NT2/D1 (cell line): ENCODE results near the gene KRT85.

Experiments
- DNase-seq: peaks from one replicate; pipeline ENCODE4 v3.0.0-alpha.2; 2011; ENCODE audit warnings: low read depth, low spot score
- H3K27me3 ChIP-seq: 2 replicates; pipeline ENCODE4 v1.6.0; 2011; ENCODE audit warnings: mild to moderate bottlenecking; ENCODE audit not compliant: insufficient read length, insufficient read depth
- H3K36me3 ChIP-seq: 2 replicates; pipeline ENCODE4 v1.6.1; 2011; ENCODE audit warnings: mild to moderate bottlenecking, low read length, mixed read lengths; ENCODE audit not compliant: insufficient read depth, insufficient read length
- H3K4me1 ChIP-seq: 2 replicates; pipeline ENCODE4 v1.5.1; 2011; ENCODE audit not compliant: insufficient read depth, insufficient read length
- H3K4me3 ChIP-seq: 2 replicates; pipeline ENCODE4 v1.5.1; 2011; ENCODE audit warnings: low read depth; ENCODE audit not compliant: insufficient read length
- H3K9ac ChIP-seq: 2 replicates; pipeline ENCODE4 v1.6.0; 2011; ENCODE audit warnings: low read depth; ENCODE audit not compliant: insufficient read length
- H3K9me3 ChIP-seq: 2 replicates; pipeline ENCODE4 v1.5.1; 2011; ENCODE audit warnings: mild to moderate bottlenecking, low read length; ENCODE audit not compliant: insufficient read depth
- SUZ12 ChIP-seq: IDR thresholded peaks from 2 replicates; pipeline ENCODE4 v1.6.1; 2011; ENCODE audit not compliant: insufficient read length, insufficient read depth; ENCODE audit errors: extremely low read depth
- YY1 ChIP-seq: IDR thresholded peaks from 2 replicates; pipeline ENCODE4 v1.6.1; 2011; ENCODE audit not compliant: insufficient read length, insufficient read depth
- ZNF274 ChIP-seq: IDR thresholded peaks from 2 replicates; pipeline ENCODE4 v1.6.1; 2011; ENCODE audit warnings: mild to moderate bottlenecking, low read depth, low read length

KRT85 gene

DNA sequence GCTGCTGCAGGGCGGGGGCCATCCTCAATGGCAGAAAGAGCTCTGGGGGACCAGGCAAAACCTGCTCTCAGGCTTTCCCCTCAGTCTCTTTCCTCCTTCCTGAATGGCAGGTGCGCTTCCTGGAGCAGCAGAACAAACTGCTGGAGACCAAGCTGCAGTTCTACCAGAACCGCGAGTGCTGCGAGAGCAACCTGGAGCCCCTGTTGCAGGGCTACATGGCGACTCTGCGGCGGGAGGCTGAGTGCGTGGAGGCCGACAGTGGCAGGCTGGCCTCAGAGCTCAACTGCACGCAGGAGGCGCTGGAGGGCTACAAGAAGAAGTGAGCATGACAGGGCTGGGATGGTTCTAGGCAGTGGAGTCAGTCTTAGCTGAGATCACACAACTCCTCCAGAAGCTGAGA, 23.2 kb downstream of the KRT85 start:
- no peaks in the 10 kb centered on the region for H3K36me3 ChIP-seq
- H3K9ac ChIP-seq, result no peak overlapping the region
- no peak for DNase-seq
- H3K9me3 ChIP-seq, result peaks cover 12% of the 10 kb centered on the region; the same call in 1 of the 2 replicates
- TF ChIP-seq ZNF274, result no peak
- H3K27me3 ChIP-seq, result no peaks in the 10 kb centered on the region
- H3K4me1 ChIP-seq, result no peaks in the 10 kb centered on the region
- no peak overlapping the region for H3K4me3 ChIP-seq

DNA sequence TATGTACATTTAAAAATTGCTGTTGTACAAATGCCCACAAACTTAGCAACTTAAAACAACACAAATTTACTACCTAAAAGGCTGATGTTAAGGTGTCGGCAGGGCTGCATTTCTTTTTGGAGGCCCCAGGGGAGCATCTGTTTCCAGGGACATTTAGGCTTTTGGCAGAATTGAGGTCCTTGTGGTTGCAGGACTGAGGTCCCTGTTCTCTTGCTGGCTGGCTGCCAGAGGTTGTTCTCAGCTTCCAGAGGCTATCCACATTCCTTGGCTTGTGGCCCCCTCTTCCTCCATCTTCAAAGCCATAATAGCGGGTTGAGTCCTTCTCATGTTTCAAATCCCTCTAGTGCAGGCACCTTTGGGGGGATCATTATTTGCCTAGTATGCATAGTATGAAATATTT, 23.7 kb downstream of the KRT85 start:
- no peaks in the 10 kb centered on the region for H3K4me1 ChIP-seq
- no peak overlapping the region for H3K9ac ChIP-seq
- no peak for DNase-seq
- no peak overlapping the region for H3K4me3 ChIP-seq
- TF ChIP-seq SUZ12, result no peak
- H3K9me3 ChIP-seq, result peaks cover 12% of the 10 kb centered on the region; the same call in 1 of the 2 replicates
- no peaks in the 10 kb centered on the region for H3K36me3 ChIP-seq
- H3K27me3 ChIP-seq, result no peaks in the 10 kb centered on the region

DNA sequence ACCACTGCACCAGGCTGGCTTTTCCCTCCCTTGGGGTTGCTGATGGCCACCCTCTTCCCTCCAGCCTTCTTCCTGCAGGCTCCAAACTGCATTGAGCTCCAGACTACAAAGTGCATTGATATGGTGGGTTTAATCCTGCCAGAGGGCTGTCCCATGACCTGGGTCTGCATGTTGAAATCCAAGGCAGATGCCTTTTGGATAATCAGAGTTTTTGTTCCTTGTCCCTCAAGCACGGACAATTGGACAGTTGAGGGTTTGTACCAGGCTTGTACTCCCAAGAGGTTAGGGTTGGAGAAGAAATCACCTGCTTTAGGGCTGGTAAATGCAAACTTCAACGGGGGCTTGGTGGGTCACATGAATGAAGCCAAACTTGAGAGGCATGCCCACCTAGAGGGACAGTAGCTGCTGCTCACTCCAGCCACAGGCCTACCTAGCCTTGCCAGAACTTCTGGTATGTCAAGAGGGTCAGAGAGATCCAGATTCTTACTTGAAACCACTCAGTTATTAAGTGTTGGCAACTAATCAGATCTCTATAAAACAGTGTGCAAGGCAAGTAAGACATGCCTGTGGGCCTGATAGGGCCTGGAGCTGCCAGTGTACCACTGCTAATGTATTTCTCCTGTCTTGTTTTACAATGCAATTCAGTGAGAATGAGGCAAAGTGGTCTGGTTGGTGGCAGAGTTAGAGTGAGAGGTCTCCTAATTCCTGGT, 24.3 kb downstream of the KRT85 start:
- no peaks in the 10 kb centered on the region for H3K36me3 ChIP-seq
- H3K9me3 ChIP-seq, result peaks cover 12% of the 10 kb centered on the region; the same call in 1 of the 2 replicates
- no peak overlapping the region for H3K9ac ChIP-seq
- TF ChIP-seq ZNF274, result no peak
- no peak for DNase-seq
- no peaks in the 10 kb centered on the region for H3K27me3 ChIP-seq
- no peak overlapping the region for H3K4me3 ChIP-seq
- H3K4me1 ChIP-seq, result no peaks in the 10 kb centered on the region

DNA sequence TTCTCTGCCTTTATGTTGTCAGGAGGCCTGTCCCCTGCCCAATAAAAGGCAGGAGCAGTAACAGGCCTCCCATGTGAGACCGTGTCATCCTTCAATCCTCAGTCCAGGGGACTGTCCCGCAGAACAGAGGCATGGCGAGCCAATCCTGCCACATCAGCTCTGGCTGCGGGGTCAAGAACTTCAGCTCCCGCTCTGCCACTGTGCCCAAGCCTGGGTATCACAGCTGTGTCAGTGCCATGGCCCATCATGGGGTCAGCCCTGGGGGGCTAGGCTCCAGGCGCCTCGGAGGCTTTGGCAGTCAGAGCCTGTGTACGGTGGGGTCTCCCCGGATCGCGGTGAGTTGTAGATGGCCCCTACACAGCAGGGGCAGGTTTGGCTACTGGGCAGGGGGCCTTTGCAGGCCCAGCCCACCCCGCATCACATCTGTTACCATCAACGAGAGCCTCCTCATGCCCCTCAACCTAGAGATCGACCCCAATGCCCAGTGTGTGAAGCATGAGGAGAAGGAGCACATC, 26.2 kb downstream of the KRT85 start:
- TF ChIP-seq ZNF274, result no peak
- no peak for TF ChIP-seq YY1
- no peak for TF ChIP-seq SUZ12
- no peak overlapping the region for H3K4me3 ChIP-seq
- H3K27me3 ChIP-seq, result no peaks in the 10 kb centered on the region
- DNase-seq, result no peak
- no peaks in the 10 kb centered on the region for H3K36me3 ChIP-seq
- no peaks in the 10 kb centered on the region for H3K4me1 ChIP-seq
- H3K9ac ChIP-seq, result no peak overlapping the region
- H3K9me3 ChIP-seq, result peaks cover 12% of the 10 kb centered on the region; the same call in 1 of the 2 replicates

DNA sequence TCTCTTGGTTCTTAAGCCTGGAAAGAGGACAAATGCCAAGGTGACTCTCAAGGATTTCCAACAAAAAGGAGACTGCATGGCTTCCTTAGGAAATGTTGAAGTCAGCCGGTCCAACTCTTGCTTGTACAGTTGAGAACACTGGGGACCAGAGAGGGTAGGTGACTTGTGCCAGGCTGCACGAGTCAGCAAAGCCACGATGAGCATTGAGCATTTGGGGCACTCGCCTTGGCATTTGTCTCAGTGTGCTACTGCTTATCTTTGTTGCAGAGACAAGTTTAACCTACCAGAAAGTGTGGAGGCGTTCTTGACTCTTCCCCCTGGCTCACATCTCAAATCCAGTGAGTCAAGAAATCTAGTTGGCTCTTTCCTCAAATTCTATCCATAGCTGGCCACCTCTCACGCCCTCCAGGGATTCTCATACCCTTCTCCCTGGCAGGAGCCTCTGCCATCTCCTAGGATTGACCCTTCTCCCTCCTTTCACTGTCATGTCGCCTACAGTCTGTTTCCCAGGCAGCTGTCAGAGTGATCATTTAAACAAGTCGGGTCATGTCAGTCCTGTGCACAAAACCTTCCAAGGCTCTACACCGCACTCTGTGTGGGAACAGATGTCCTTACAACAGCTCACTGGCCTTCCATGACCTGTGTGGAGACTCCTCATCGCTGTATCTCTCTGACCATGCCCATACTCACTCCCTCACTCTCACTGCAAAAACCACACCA, 28.9 kb downstream of the KRT85 start:
- no peaks in the 10 kb centered on the region for H3K4me1 ChIP-seq
- no peaks in the 10 kb centered on the region for H3K36me3 ChIP-seq
- no peak overlapping the region for H3K4me3 ChIP-seq
- H3K9ac ChIP-seq, result no peak overlapping the region
- peaks cover 3% of the 10 kb centered on the region; the same call in 1 of the 2 replicates for H3K9me3 ChIP-seq
- H3K27me3 ChIP-seq, result no peaks in the 10 kb centered on the region
- TF ChIP-seq YY1 (no peak), ZNF274 (no peak), SUZ12 (no peak)
- DNase-seq, result no peak

DNA sequence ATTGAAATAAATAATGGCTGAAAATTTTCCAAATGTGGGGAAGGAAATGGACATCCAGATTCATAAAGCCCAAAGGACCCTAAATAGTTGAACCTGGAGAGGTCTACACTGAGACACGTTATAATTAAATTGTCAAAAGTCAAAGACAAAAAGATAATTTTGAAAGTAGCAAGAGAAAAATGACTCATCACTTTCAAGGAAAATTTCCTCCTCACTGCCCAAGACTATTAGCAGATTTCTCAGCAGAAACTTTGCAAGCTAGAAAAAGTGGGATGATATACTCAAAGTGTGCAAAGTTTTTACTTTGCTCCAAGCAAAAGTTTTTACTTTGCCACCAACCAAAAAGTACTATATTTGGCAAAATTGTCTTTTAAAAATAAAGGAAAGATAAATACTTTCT, 30.2 kb downstream of the KRT85 start:
- Histone ChIP-seq H3K9ac (no peak overlapping the region), H3K4me1 (no peaks in the 10 kb centered on the region), H3K9me3 (no peaks in the 10 kb centered on the region), H3K4me3 (no peak overlapping the region), H3K36me3 (no peaks in the 10 kb centered on the region), H3K27me3 (peaks cover 2% of the 10 kb centered on the region)
- no peak for DNase-seq
- TF ChIP-seq SUZ12 (no peak), ZNF274 (no peak)

DNA sequence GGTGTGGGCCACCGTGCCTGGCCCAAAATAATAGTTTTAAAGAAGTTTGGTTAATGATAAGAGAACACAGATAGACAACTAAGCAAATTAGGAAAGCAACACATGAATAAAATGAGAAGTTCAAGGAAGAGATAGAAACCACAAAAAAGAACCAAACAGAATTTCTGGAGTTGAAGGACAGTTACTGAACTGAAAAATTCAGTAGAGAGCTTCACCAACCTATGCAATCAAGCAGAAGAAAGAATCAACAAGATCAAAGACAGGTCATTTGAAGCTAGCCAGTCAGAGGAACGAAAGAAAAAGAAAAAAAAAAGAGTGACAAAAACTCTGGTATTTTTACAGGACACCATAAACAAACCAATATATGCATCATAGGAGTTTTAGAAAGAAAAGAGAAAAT, 30.6 kb downstream of the KRT85 start:
- Histone ChIP-seq H3K36me3 (no peaks in the 10 kb centered on the region), H3K27me3 (peaks cover 2% of the 10 kb centered on the region), H3K4me1 (no peaks in the 10 kb centered on the region), H3K4me3 (no peak overlapping the region), H3K9ac (no peak overlapping the region), H3K9me3 (no peaks in the 10 kb centered on the region)
- TF ChIP-seq YY1 (no peak), SUZ12 (no peak)
- DNase-seq, result no peak
